H1 (cell line): Measurements from ENCODE around the gene HK1. TPM values are rescaled to one million over a fixed set of nuclear protein-coding genes. Genes with fewer than 3 reads are reported as not detected.

Experiments
- CTCF ChIA-PET: fragments of 300-600 bp; sonication (Branson Sonifier 250); formaldehyde crosslinking; loops from one replicate; lab custom pipeline; 2021; ENCODE audit not compliant: partially characterized antibody; lab: Charles Lee
- POLR2A ChIA-PET: fragments of 300-600 bp; sonication (Branson Sonifier 250); formaldehyde crosslinking; loops from one replicate; lab custom pipeline; 2021; ENCODE audit warnings: inconsistent platforms; ENCODE audit not compliant: partially characterized antibody; lab: Charles Lee
- DNase-seq, 2 experiments: peaks; one replicate each; pipeline versions ENCODE4 v3.0.0 to v3.0.0-alpha.2; 2010 to 2022; ENCODE audit warnings: low spot score in 2 of 2, low read depth in 1 of 2, mixed read lengths in 1 of 2
- FAIRE-seq: peaks from 2 replicates; lab custom pipeline; 2011; peaks lifted over from hg19 to GRCh38; lab: Jason Lieb, UNC
- H2AFZ ChIP-seq: 2 replicates; pipeline ENCODE4 v1.8.1; 2012; ENCODE audit warnings: low read length, inconsistent platforms
- H2AK5ac ChIP-seq: 2 replicates; pipeline ENCODE4 v1.6.1; 2013; ENCODE audit warnings: low read depth, low read length
- H2BK120ac ChIP-seq: replicated peaks from 2 replicates; pipeline ENCODE3; 2013; ENCODE audit warnings: low read depth, low read length, inconsistent platforms
- H2BK12ac ChIP-seq: 2 replicates; pipeline ENCODE4 v1.6.1; 2013; ENCODE audit warnings: low read depth, low read length
- H2BK15ac ChIP-seq: 2 replicates; pipeline ENCODE4 v1.6.1; 2013; ENCODE audit warnings: low read length
- H2BK20ac ChIP-seq: 2 replicates; pipeline ENCODE4 v1.6.1; 2013; ENCODE audit warnings: low read length
- H2BK5ac ChIP-seq: 2 replicates; pipeline ENCODE4 v1.6.1; 2013; ENCODE audit warnings: low read depth, low read length
- H3K14ac ChIP-seq: 2 replicates; pipeline ENCODE4 v1.6.1; 2013; ENCODE audit warnings: inconsistent platforms; ENCODE audit not compliant: insufficient read length
- H3K18ac ChIP-seq: 2 replicates; pipeline ENCODE4 v1.6.1; 2013; ENCODE audit warnings: low read length; ENCODE audit errors: extremely low read depth
- H3K23ac ChIP-seq: 2 replicates; pipeline ENCODE4 v1.6.1; 2013; ENCODE audit warnings: inconsistent platforms; ENCODE audit not compliant: insufficient read length
- H3K23me2 ChIP-seq: 2 replicates; pipeline ENCODE4 v1.6.1; 2013; ENCODE audit warnings: low read depth, low read length
- H3K27ac ChIP-seq: 2 replicates; pipeline ENCODE4 v1.6.1; 2011; ENCODE audit warnings: low read depth, low read length, inconsistent platforms
- H3K27me3 ChIP-seq, 4 experiments: replicated peaks in 1 of 4; 1 replicate in 1 of 4; 2 replicates in 3 of 4; pipeline versions ENCODE4 v1.6.1 to v1.8.1; 2011 to 2013; ENCODE audit warnings: low read length in 3 of 4, mild to moderate bottlenecking in 3 of 4, inconsistent platforms in 2 of 4, mixed read lengths in 2 of 4, moderate library complexity in 1 of 4; ENCODE audit not compliant: control insufficient read depth in 3 of 4, insufficient read depth in 3 of 4; ENCODE audit errors: extremely low read depth in 1 of 4
- H3K36me3 ChIP-seq, 4 experiments: 2 replicates each; pipeline versions ENCODE4 v1.6.1 to v1.8.1; 2011 to 2013; ENCODE audit warnings: mild to moderate bottlenecking in 4 of 4, low read length in 3 of 4, moderate library complexity in 2 of 4, control low read depth in 1 of 4, inconsistent platforms in 1 of 4; ENCODE audit not compliant: insufficient read depth in 4 of 4, control insufficient read depth in 2 of 4
- H3K4ac ChIP-seq: replicated peaks from 2 replicates; pipeline ENCODE3; 2013; ENCODE audit warnings: low read length, low read depth, mixed read lengths, inconsistent platforms; ENCODE audit not compliant: insufficient read length
- H3K4me1 ChIP-seq, 4 experiments: replicated peaks in 1 of 4; 1 replicate in 1 of 4; 2 replicates in 3 of 4; pipeline versions ENCODE4 v1.6.1 to v1.8.1; 2011 to 2013; ENCODE audit warnings: low read length in 3 of 4, inconsistent platforms in 2 of 4, mixed read lengths in 1 of 4; ENCODE audit not compliant: insufficient read depth in 4 of 4, control insufficient read depth in 3 of 4
- H3K4me2 ChIP-seq, 2 experiments: 2 replicates each; pipeline versions ENCODE4 v1.6.1 to v1.8.1; 2011 to 2013; ENCODE audit warnings: low read depth in 2 of 2, low read length in 2 of 2, control low read depth in 1 of 2, inconsistent platforms in 1 of 2, mild to moderate bottlenecking in 1 of 2; ENCODE audit not compliant: insufficient read depth in 1 of 2
- H3K4me3 ChIP-seq, 4 experiments: fragments of 200-600, 300-600 bp in 1 of 4; sonication (generic), shearing (Covaris generic), sonication (Bioruptor Twin) in 1 of 4; 2 replicates each; pipeline versions ENCODE4 v1.5.1 to v1.8.1; 2011 to 2016; ENCODE audit warnings: low read length in 4 of 4, low read depth in 3 of 4, control low read depth in 2 of 4, inconsistent platforms in 2 of 4, mild to moderate bottlenecking in 2 of 4, mixed read lengths in 1 of 4, moderate library complexity in 1 of 4; ENCODE audit not compliant: insufficient read depth in 2 of 4; ENCODE audit errors: extremely low read depth in 1 of 4
- H3K56ac ChIP-seq: replicated peaks from 2 replicates; pipeline ENCODE3; 2013; ENCODE audit warnings: low read depth, mild to moderate bottlenecking, mixed read lengths, low read length, inconsistent platforms; ENCODE audit not compliant: insufficient read length
- H3K79me1 ChIP-seq: 2 replicates; pipeline ENCODE4 v1.6.1; 2013; ENCODE audit warnings: low read depth, low read length, control low read depth
- H3K79me2 ChIP-seq, 2 experiments: 2 replicates each; pipeline versions ENCODE4 v1.6.1 to v1.8.1; 2012 to 2013; ENCODE audit warnings: low read length in 2 of 2, mild to moderate bottlenecking in 2 of 2, inconsistent platforms in 1 of 2; ENCODE audit not compliant: insufficient read depth in 2 of 2, control insufficient read depth in 1 of 2
- H3K9ac ChIP-seq, 4 experiments: replicated peaks in 1 of 4; 1 replicate in 1 of 4; 2 replicates in 3 of 4; pipeline versions ENCODE4 v1.6.1 to v1.8.1; 2011 to 2013; ENCODE audit warnings: low read depth in 3 of 4, low read length in 3 of 4, control low read depth in 2 of 4, mild to moderate bottlenecking in 2 of 4, moderate library complexity in 2 of 4, inconsistent platforms in 1 of 4; ENCODE audit errors: extremely low read depth in 1 of 4
- H3K9me3 ChIP-seq, 2 experiments: 2 replicates each; pipeline versions ENCODE4 v1.6.1 to v1.8.1; 2012 to 2013; ENCODE audit warnings: mild to moderate bottlenecking in 2 of 2, moderate library complexity in 2 of 2, control low read depth in 1 of 2, inconsistent platforms in 1 of 2, low read depth in 1 of 2, low read length in 1 of 2, mixed read lengths in 1 of 2; ENCODE audit not compliant: insufficient read depth in 2 of 2
- H4K20me1 ChIP-seq, 2 experiments: replicated peaks in 1 of 2; 2 replicates each; pipeline versions ENCODE3 to v1.8.1; 2011 to 2013; ENCODE audit warnings: inconsistent platforms in 2 of 2, low read length in 2 of 2, mild to moderate bottlenecking in 1 of 2; ENCODE audit not compliant: insufficient read depth in 2 of 2, control insufficient read depth in 1 of 2
- H4K5ac ChIP-seq: 2 replicates; pipeline ENCODE4 v1.6.1; 2013; ENCODE audit warnings: low read length, low read depth, mixed read lengths, inconsistent platforms; ENCODE audit not compliant: insufficient read length
- H4K8ac ChIP-seq: 2 replicates; pipeline ENCODE4 v1.8.0; 2013; ENCODE audit warnings: mild to moderate bottlenecking, moderate library complexity, low read length, inconsistent platforms; ENCODE audit not compliant: insufficient read depth; ENCODE audit errors: extremely low read depth
- H4K91ac ChIP-seq: replicated peaks from 2 replicates; pipeline ENCODE3; 2013; ENCODE audit warnings: low read length, mixed read lengths, inconsistent platforms; ENCODE audit not compliant: insufficient read length
- CHD2 ChIP-seq: IDR thresholded peaks from 2 replicates; pipeline ENCODE4 v1.6.1; 2012; ENCODE audit warnings: low read length, improper control_type of control experiment
- CTBP2 ChIP-seq: IDR thresholded peaks from 2 replicates; pipeline ENCODE4 v1.7.0; 2011; ENCODE audit warnings: borderline replicate concordance, mild to moderate bottlenecking, moderate library complexity, mixed read lengths, low read length; ENCODE audit not compliant: insufficient read depth, insufficient read length
- SIN3A ChIP-seq, 2 experiments: IDR thresholded peaks in 1 of 2; conservative IDR thresholded peaks in 1 of 2; 2 replicates each; pipeline ENCODE4 v1.6.1; 2011 to 2012; ENCODE audit warnings: low read length in 2 of 2, improper control_type of control experiment in 1 of 2, low read depth in 1 of 2, mild to moderate bottlenecking in 1 of 2
- SP1 ChIP-seq: IDR thresholded peaks from 2 replicates; pipeline ENCODE4 v1.6.1; 2011; ENCODE audit warnings: low read depth, low read length
- TAF1 ChIP-seq: IDR thresholded peaks from 2 replicates; pipeline ENCODE4 v1.6.1; 2011; ENCODE audit warnings: mild to moderate bottlenecking, low read depth, low read length
- USF2 ChIP-seq: IDR thresholded peaks from 2 replicates; pipeline ENCODE4 v1.6.1; 2011; ENCODE audit warnings: low read length, improper control_type of control experiment
- WGBS, 2 experiments: shearing (Covaris generic) in 1 of 2; methylation state at CpG; one replicate each; pipeline versions ENCODE4 v1.1.6 to v1.1.7; 2013 to 2015; ENCODE audit warnings: low lambda C conversion rate in 2 of 2, mixed read lengths in 2 of 2, inconsistent platforms in 1 of 2, low coverage in 1 of 2, missing lambda C conversion rate in 1 of 2; ENCODE audit not compliant: insufficient replicate concordance in 2 of 2, insufficient coverage in 1 of 2, insufficient read length in 1 of 2; ENCODE audit errors: extremely low coverage in 1 of 2, missing lambda C conversion rate in 1 of 2; 5-methylcytosine and 5-hydroxymethylcytosine counted together
- polyA plus RNA-seq, 7 experiments: library from polyadenylated mRNA; depleted of rRNA in 3 of 7; stranded (reverse) in 5 of 7; unstranded in 2 of 7; fragments of >200 nt in 5 of 7; fragments of 200-250 nt in 2 of 7; gene quantifications; 1 replicate in 5 of 7; 2 replicates in 1 of 7; 4 replicates in 1 of 7; pipeline versions ENCODE4 v1.2.1 to v1.2.3, GENCODE V29; 2011 to 2013; ENCODE audit warnings: missing spikeins in 2 of 7, mixed read lengths in 2 of 7
- total RNA-seq: library from RNA; stranded (reverse); fragmentation: NEBNext Ultra II Directional; extraction: Animal tissue kit (Norgen Biotek cat#: 25700); gene quantifications from 2 replicates; pipeline ENCODE4 v1.2.1, GENCODE V29; 2021

The HK1 gene
- total and polyA plus RNA-seq, 2 of the 8 experiments (the other 6 are each of a cell fraction or from before 2014, with no cell fraction given): 55.8 to 247 TPM

GRCh38 chr10:69254877-69255276, 23.4 kb upstream of the HK1 start:
- H3K4me2 ChIP-seq: no peak overlapping the region
- H2BK5ac ChIP-seq: no peak overlapping the region
- no peaks in the 10 kb centered on the region for H3K79me1 ChIP-seq
- no peak overlapping the region for H3K23ac ChIP-seq
- POLR2A ChIA-PET: interaction anchor here (1.0 kb wide), 1 partner anchor 20 kb away, joined by 3 read pairs; no protein-coding TSS in a partner anchor
- no peak for TF ChIP-seq USF2
- TF ChIP-seq SP1: no peak
- TF ChIP-seq SIN3A (conservative IDR thresholded peaks at IDR 0.05 in 1 of 2, IDR thresholded peaks at IDR 0.05 in 1 of 2; ENCODE audit: low read depth in 1 of 2, low read length in 2 of 2): no peak
- no peak for TF ChIP-seq CTBP2
- no peak for TF ChIP-seq CHD2
- TF ChIP-seq TAF1: no peak
- TF ChIP-seq, all 59 proteins: peak for 0
- Histone ChIP-seq H3K18ac (no peak overlapping the region), H2BK15ac (no peak overlapping the region), H3K9ac (no peak overlapping the region), H3K14ac (no peak overlapping the region), H3K27ac (no peak overlapping the region), H3K4me3 (no peak overlapping the region), H2BK120ac (no peak overlapping the region), H4K8ac (no peak overlapping the region), H2AFZ (no peak overlapping the region), H4K91ac (no peak overlapping the region), H3K4ac (no peak overlapping the region), H3K23me2 (no peaks in the 10 kb centered on the region), H3K36me3 (no peaks in the 10 kb centered on the region), H2BK20ac (no peak overlapping the region), H2AK5ac (no peak overlapping the region), H3K4me1 (no peaks in the 10 kb centered on the region; a peak in 1 of 7 replicates), H2BK12ac (no peak overlapping the region), H3K27me3 (no peaks in the 10 kb centered on the region), H4K20me1 (no peaks in the 10 kb centered on the region), H3K56ac (no peak overlapping the region), H4K5ac (no peak overlapping the region), H3K9me3 (no peaks in the 10 kb centered on the region), H3K79me2 (no peaks in the 10 kb centered on the region)
- no peak for FAIRE-seq
- CTCF ChIA-PET: interaction anchor here (0.6 to 0.9 kb wide), 2 partner anchors 63 to 105 kb away, joined by 3 to 4 read pairs; no protein-coding TSS in a partner anchor
- DNase-seq: no peak
- 78% methylated on average over 7 of the region's 7 CpGs; no CpG with 5 or more reads in 1 of the 2 experiments for WGBS, 2 experiments
